Epithelial cell of proximal tubule (primary cell): Measurements from ENCODE around the gene ALAS1. TPM values are rescaled to one million over a fixed set of nuclear protein-coding genes. Genes with fewer than 3 reads are reported as not detected.

Experiments used
- DNase-seq: peaks from one replicate; pipeline ENCODE4 v3.0.0-alpha.2; 2011; ENCODE audit warnings: low read depth
- H3K4me3 ChIP-seq: 2 replicates; pipeline ENCODE4 v1.5.1; 2011; ENCODE audit warnings: low read depth, mild to moderate bottlenecking, low read length
- total RNA-seq: library from RNA; depleted of rRNA; stranded (reverse); fragments of >200 nt; gene quantifications from 2 replicates; pipeline ENCODE4 v1.2.3, GENCODE V29; 2015
- TF ChIP-seq, protein P1 (sequence below): conservative IDR thresholded peaks from 2 replicates; pipeline ENCODE4 v1.5.1; 2012; ENCODE audit warnings: low read depth, mild to moderate bottlenecking, low read length

The ALAS1 gene
- total RNA-seq, 1 donor from 2014 or later: 56.3 TPM

DNA sequence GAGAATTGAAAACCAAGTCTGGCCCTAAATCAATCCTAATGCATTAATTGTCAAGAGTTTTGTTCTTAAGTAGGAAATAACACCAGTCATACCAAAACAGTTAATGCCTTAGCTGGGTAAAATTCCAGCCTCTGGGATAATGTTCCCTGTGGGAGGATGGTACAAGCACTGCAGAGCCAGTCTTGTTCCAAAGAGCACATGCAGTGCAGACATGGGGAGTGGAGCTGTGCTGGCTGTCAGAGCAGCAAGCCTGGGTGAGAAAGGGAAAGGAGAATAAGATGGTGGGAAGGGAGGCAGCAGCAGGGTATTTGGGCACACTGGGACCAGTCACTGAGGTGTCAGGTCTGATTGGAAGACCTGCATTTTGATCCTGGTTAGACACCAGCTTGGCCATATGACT, 12.1 kb downstream of the ALAS1 start:
- no peak for DNase-seq
- no peak overlapping the region for H3K4me3 ChIP-seq
- TF ChIP-seq, protein P1, sequence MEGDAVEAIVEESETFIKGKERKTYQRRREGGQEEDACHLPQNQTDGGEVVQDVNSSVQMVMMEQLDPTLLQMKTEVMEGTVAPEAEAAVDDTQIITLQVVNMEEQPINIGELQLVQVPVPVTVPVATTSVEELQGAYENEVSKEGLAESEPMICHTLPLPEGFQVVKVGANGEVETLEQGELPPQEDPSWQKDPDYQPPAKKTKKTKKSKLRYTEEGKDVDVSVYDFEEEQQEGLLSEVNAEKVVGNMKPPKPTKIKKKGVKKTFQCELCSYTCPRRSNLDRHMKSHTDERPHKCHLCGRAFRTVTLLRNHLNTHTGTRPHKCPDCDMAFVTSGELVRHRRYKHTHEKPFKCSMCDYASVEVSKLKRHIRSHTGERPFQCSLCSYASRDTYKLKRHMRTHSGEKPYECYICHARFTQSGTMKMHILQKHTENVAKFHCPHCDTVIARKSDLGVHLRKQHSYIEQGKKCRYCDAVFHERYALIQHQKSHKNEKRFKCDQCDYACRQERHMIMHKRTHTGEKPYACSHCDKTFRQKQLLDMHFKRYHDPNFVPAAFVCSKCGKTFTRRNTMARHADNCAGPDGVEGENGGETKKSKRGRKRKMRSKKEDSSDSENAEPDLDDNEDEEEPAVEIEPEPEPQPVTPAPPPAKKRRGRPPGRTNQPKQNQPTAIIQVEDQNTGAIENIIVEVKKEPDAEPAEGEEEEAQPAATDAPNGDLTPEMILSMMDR: no peak

DNA sequence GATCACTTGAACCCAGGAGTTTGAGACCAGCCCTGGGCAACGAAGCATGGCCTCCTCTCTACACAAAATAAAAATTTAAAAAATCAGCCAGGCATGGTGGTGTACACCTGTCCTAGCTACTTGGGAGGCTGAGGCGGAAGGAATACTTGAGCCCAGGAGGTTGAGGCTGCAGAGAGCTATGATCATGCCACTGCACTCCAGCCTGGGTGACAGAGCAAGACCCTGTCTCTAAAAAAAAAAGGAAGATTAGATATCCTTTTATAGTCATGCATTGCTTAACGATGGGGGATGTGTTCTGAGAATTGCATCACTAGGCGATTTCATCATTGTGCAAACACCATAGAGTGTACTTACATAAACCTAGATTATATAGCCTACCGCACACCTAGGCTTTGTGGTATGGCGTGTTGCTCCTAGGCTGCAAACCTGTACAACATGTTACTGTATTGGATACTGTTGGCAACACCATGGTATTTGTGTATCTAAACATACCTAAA, 12.6 kb downstream of the ALAS1 start:
- no peak overlapping the region for H3K4me3 ChIP-seq
- TF ChIP-seq, protein P1: no peak
- DNase-seq: no peak

GRCh38 chr3:52211268-52211891, 13.4 kb downstream of the ALAS1 start:
- TF ChIP-seq, protein P1: no peak
- H3K4me3 ChIP-seq: no peak overlapping the region
- no peak for DNase-seq

DNA sequence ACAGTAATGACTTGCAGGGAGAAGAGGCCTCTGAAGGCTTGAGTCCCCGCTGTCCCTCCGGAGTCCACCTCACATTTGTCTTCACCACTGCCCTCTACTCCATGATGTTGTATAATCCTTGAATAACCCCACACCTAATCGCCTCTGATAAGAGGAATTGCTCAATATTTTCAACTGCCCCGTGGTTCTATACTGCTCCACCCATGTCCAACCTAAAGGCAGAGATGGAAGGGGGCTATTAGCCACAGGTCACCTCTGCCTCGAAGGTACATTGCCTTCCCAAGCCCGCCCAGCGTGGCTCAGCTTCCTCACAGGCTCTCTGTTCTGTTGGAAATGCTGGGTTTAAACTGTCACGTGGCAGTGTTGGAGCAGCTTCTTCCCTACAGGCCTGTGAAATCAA, 15.0 kb downstream of the ALAS1 start:
- TF ChIP-seq, protein P1: no peak
- no peak overlapping the region for H3K4me3 ChIP-seq
- no peak for DNase-seq

DNA sequence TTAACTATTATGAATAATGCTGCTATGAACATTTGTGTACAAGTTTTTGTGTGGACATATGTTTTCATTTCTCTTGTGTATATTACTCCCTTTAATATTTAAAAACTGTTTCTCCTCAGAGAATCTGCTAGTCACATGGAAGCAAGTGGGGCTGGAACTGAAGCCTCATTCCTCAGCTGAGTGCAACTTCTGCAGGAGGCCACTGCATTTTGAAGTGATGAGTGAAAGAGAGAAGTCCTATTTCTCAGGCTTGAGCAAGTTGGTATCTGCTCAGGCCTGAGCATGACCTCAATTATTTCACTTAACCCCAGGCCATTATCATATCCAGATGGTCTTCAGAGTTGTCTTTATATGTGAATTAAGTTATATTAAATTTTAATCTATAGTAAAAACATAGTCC, 15.9 kb downstream of the ALAS1 start:
- DNase-seq: no peak

DNA sequence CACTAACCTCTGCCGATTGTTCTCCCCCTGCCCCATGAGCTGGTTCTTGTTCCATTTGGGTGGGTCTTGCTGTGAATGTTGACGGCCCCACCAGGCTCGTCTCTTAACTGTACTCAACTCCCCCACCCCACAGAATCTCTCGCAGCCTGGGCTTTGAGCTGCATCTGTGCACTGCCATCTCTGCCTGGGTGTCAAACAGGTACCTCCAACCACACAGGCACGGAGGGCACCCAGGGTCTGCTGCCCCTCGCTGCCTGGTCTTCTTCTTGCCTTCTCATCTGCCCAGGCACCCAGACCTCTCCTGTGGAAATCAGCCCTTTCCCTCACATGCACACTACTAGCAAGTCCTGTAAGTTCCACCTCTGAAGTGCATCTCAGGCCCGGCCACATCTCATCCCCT, 17.4 kb downstream of the ALAS1 start:
- no peak for DNase-seq
- TF ChIP-seq, protein P1: no peak
- no peak overlapping the region for H3K4me3 ChIP-seq

More for the DNA sequence above, 15.9 kb downstream of the ALAS1 start:
- H3K4me3 ChIP-seq: no peak overlapping the region
- TF ChIP-seq, protein P1: no peak
